Panc1 (cell line): ENCODE measurements around the gene DAND5. TPM values are rescaled to one million over a fixed set of nuclear protein-coding genes. Genes with fewer than 3 reads are reported as not detected.

Experiments used
- ATAC-seq: fragments of 200-7000 bp; cut with Tn5 transposase; 2 replicates; pipeline ENCODE4 v1.9.1; 2020; ENCODE audit warnings: mild to moderate bottlenecking, moderate library complexity
- BruUV-seq: library from RNA; stranded (reverse); fragments of 400-500 nt; replicated peaks from 2 replicates; lab custom pipeline; 2021; lab: Mats Ljungman, UMichigan
- CTCF ChIA-PET: fragments of 300-600 bp; sonication (Branson Sonifier 250); formaldehyde crosslinking; loops from one replicate; lab custom pipeline; 2022; ENCODE audit warnings: antibody characterized with exemption; lab: Charles Lee
- POLR2A ChIA-PET: fragments of 300-600 bp; sonication (Branson Sonifier 250); formaldehyde crosslinking; loops from one replicate; lab custom pipeline; 2022; ENCODE audit warnings: antibody characterized with exemption; lab: Charles Lee
- DNase-seq: peaks from one replicate; pipeline ENCODE4 v3.0.0-alpha.2; 2010; ENCODE audit warnings: low read depth, low spot score
- H3K27ac ChIP-seq: 2 replicates; pipeline ENCODE4 v1.5.1; 2011; ENCODE audit warnings: mild to moderate bottlenecking, low read length, inconsistent platforms
- H3K27me3 ChIP-seq: fragments of 200-500 bp; sonication (Bioruptor generic); 2 replicates; pipeline ENCODE4 v1.6.0; 2014; ENCODE audit warnings: low read length, inconsistent platforms; ENCODE audit not compliant: control insufficient read depth, insufficient read depth
- H3K36me3 ChIP-seq: fragments of 200-500 bp; sonication (Bioruptor generic); 2 replicates; pipeline ENCODE4 v1.5.1; 2014; ENCODE audit warnings: inconsistent platforms, mild to moderate bottlenecking, low read length, moderate library complexity; ENCODE audit not compliant: control insufficient read depth, insufficient read depth
- H3K4me1 ChIP-seq: 2 replicates; pipeline ENCODE4 v1.5.1; 2011; ENCODE audit warnings: inconsistent platforms, mild to moderate bottlenecking, low read length, moderate library complexity; ENCODE audit not compliant: control insufficient read depth, insufficient read depth
- H3K4me3 ChIP-seq, 2 experiments: 2 replicates each; pipeline ENCODE4 v1.5.1; 2011 to 2012; ENCODE audit warnings: low read depth in 2 of 2, low read length in 2 of 2, mild to moderate bottlenecking in 2 of 2, inconsistent platforms in 1 of 2, moderate library complexity in 1 of 2
- H3K9me3 ChIP-seq: fragments of 200-500 bp; sonication (Bioruptor generic); 2 replicates; pipeline ENCODE4 v1.5.1; 2014; ENCODE audit warnings: low read depth, mild to moderate bottlenecking, inconsistent platforms, low read length, moderate library complexity; ENCODE audit not compliant: control insufficient read depth, insufficient read depth
- POLR2AphosphoS5 ChIP-seq: IDR thresholded peaks from 2 replicates; pipeline ENCODE4 v1.6.1; 2012; ENCODE audit warnings: mild to moderate bottlenecking, low read depth, low read length, moderate library complexity
- SIN3A ChIP-seq: IDR thresholded peaks from 2 replicates; pipeline ENCODE4 v1.6.1; 2012; ENCODE audit warnings: low read depth, mild to moderate bottlenecking, low read length, moderate library complexity, borderline replicate concordance; ENCODE audit not compliant: insufficient read depth
- TCF7L2 ChIP-seq: IDR thresholded peaks from 2 replicates; pipeline ENCODE4 v1.6.1; 2011; ENCODE audit warnings: mild to moderate bottlenecking, low read depth, low read length, inconsistent platforms
- in situ Hi-C: cut with HindIII; loops from 2 replicates; pipeline ENCODE4 v1.10.0; 2016; ENCODE audit warnings: low sequenced_read_pairs, low pct_unique_long_range_greater_than_20kb
- intact Hi-C: fragments of 100-400 bp; cut with micrococcal nuclease; formaldehyde crosslinking; loops from one replicate; pipeline ENCODE4 v1.10.0; 2022; ENCODE audit not compliant: unreplicated experiment
- total RNA-seq: library from RNA; stranded (reverse); gene quantifications from one replicate; pipeline ENCODE4 v1.2.1, GENCODE V29; 2021; ENCODE audit not compliant: unreplicated experiment
- TF ChIP-seq, protein P1 (sequence below), 2 experiments: IDR thresholded peaks; 2 replicates each; pipeline ENCODE4 v1.6.1; 2011 to 2012; ENCODE audit warnings: low read depth in 2 of 2, control low read depth in 1 of 2, low read length in 1 of 2, mild to moderate bottlenecking in 1 of 2, moderate library complexity in 1 of 2; ENCODE audit not compliant: insufficient read depth in 1 of 2
- TF ChIP-seq, protein P2 (sequence below): fragments of 450-650 bp; IDR thresholded peaks from 2 replicates; pipeline ENCODE4 v1.5.1; 2017; ENCODE audit warnings: mild to moderate bottlenecking

The DAND5 gene
- total RNA-seq, 1 experiment from 2014 or later, result 0.54 TPM

DNA sequence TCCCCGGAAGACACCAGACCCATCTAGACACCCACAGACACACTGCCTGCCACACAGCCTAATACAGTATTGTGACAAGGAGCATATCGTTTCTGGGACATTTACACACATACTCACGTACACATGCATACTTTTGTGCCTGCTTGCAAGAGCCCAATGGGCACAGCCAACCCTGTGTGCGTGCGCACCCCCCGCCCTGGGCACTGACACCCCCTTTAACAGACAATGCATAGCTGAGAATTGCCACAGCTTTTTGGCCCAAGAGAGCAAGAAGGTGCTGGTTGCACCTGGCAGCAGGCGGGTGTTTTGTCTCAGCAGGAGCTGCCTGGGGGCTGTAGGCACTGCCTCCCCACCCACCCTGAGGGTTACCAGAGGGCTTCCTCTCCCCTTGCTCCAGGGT, 24.2 kb downstream of the DAND5 start:
- TF ChIP-seq TCF7L2, result no peak
- no peak for TF ChIP-seq SIN3A
- TF ChIP-seq, protein P1, sequence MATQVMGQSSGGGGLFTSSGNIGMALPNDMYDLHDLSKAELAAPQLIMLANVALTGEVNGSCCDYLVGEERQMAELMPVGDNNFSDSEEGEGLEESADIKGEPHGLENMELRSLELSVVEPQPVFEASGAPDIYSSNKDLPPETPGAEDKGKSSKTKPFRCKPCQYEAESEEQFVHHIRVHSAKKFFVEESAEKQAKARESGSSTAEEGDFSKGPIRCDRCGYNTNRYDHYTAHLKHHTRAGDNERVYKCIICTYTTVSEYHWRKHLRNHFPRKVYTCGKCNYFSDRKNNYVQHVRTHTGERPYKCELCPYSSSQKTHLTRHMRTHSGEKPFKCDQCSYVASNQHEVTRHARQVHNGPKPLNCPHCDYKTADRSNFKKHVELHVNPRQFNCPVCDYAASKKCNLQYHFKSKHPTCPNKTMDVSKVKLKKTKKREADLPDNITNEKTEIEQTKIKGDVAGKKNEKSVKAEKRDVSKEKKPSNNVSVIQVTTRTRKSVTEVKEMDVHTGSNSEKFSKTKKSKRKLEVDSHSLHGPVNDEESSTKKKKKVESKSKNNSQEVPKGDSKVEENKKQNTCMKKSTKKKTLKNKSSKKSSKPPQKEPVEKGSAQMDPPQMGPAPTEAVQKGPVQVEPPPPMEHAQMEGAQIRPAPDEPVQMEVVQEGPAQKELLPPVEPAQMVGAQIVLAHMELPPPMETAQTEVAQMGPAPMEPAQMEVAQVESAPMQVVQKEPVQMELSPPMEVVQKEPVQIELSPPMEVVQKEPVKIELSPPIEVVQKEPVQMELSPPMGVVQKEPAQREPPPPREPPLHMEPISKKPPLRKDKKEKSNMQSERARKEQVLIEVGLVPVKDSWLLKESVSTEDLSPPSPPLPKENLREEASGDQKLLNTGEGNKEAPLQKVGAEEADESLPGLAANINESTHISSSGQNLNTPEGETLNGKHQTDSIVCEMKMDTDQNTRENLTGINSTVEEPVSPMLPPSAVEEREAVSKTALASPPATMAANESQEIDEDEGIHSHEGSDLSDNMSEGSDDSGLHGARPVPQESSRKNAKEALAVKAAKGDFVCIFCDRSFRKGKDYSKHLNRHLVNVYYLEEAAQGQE (IDR thresholded peaks at IDR 0.05; ENCODE audit: insufficient read depth in 1 of 2, low read depth in 2 of 2, low read length in 1 of 2), result no peak
- no peak for TF ChIP-seq POLR2AphosphoS5
- TF ChIP-seq, protein P2, sequence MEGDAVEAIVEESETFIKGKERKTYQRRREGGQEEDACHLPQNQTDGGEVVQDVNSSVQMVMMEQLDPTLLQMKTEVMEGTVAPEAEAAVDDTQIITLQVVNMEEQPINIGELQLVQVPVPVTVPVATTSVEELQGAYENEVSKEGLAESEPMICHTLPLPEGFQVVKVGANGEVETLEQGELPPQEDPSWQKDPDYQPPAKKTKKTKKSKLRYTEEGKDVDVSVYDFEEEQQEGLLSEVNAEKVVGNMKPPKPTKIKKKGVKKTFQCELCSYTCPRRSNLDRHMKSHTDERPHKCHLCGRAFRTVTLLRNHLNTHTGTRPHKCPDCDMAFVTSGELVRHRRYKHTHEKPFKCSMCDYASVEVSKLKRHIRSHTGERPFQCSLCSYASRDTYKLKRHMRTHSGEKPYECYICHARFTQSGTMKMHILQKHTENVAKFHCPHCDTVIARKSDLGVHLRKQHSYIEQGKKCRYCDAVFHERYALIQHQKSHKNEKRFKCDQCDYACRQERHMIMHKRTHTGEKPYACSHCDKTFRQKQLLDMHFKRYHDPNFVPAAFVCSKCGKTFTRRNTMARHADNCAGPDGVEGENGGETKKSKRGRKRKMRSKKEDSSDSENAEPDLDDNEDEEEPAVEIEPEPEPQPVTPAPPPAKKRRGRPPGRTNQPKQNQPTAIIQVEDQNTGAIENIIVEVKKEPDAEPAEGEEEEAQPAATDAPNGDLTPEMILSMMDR, result no peak
- Histone ChIP-seq H3K4me3 (no peak overlapping the region), H3K4me1 (peaks cover 16% of the 10 kb centered on the region), H3K27ac (no peak overlapping the region), H3K9me3 (no peaks in the 10 kb centered on the region), H3K36me3 (no peaks in the 10 kb centered on the region), H3K27me3 (no peaks in the 10 kb centered on the region)
- CTCF ChIA-PET, result interaction anchor here (0.6 kb wide), 1 partner anchor 459 kb away, joined by 3 read pairs; no protein-coding TSS in a partner anchor
- BruUV-seq, result no TSS peak
- POLR2A ChIA-PET, result interaction anchor here (0.7 kb wide), 1 partner anchor 41 kb away, joined by 3 read pairs; no protein-coding TSS in a partner anchor
- DNase-seq, result no peak
- intact Hi-C loops (no loop called here), in situ Hi-C loops (no loop called here)
- ATAC-seq, result no peak

DNA sequence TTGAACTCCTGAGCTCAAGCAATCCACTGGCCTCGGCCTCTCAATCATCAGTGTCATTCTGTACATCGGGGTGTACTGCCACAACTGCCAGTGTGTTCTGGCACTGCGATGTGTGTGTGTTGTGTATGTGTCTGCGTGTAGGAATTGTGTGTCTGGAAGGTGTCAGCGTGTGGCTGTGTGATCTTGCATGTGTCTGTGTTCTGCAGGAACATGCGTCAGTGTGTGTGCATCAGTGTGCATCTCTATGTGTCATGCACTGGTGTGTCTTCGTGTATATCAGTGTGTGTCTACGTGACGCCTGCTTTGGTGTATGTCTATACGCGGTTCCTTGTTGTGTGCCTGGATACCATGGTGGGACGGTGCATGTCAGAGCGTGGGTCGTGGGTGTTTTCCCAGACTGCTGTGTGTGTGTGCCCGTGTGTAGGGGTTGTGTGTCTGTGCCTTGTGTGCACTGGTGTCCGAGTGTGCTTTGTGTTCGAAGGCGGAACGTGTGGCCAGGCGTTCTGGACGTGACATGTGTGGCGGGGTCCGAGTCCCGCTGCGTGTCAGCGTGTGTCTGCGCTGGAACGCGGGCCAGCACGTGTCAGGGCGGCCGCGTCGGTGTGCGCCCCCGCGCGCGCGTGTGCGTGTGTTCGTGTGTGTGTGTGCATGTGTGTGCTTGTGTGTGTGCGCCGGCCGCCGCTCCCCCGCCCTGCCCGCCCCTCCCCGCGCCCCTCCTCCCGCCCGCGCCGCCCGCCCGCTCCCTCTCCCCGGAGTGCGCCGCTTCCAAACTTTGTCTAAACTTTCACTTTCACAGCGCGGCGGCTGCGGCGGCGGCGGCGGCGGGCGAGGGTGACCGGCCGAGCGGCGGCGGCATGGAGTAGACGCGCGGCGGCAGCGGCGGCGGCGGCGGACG, 25.6 kb downstream of the DAND5 start, which contains the start of gene NFIX:
TSS of gene NFIX (plus strand) at position 775 of the 895 bp plus-strand sequence. CDS start 363 bp downstream, outside the sequence.
- intact Hi-C loops, result no loop called here
- Histone ChIP-seq H3K4me1 (peaks cover 16% of the 10 kb centered on the region), H3K27ac (peak within 1 kb of the TSS; percentile 83), H3K27me3 (no peaks in the 10 kb centered on the region), H3K4me3 (peak within 1 kb of the TSS; percentile 55 to 58), H3K36me3 (no peaks in the 10 kb centered on the region), H3K9me3 (no peaks in the 10 kb centered on the region)
- DNase-seq (no peak), ATAC-seq (peak; percentile 54)
- TF ChIP-seq SIN3A (0 out of 2 replicates have a peak, but pooled peaks have one; percentile 32), POLR2AphosphoS5 (no peak)
- CTCF ChIA-PET, result no interaction called here
- POLR2A ChIA-PET, result interaction anchor here (0.6 kb wide), 1 partner anchor 122 kb away, joined by 3 read pairs; the partner anchor contains the start of gene TRMT1
- in situ Hi-C loops, result no loop called here
- BruUV-seq, result no TSS peak
